SK-N-SH treated with all-trans-retinoic acid at 6 μM for 48 hours (cell line): ENCODE measurements around the gene NACAD.

Experiments
- ATAC-seq: fragments of 200-7000 bp; cut with Tn5 transposase; 3 replicates; pipeline ENCODE4 v1.9.1; 2020; ENCODE audit warnings: mild to moderate bottlenecking, moderate library complexity
- BACH2 ChIP-seq: fragments of 250-450 bp; sonication (Bioruptor Pico); IDR thresholded peaks from 2 replicates; pipeline ENCODE4 v1.9.0; 2021; ENCODE audit warnings: mild to moderate bottlenecking, borderline replicate concordance
- CREB5 ChIP-seq: fragments of 250-450 bp; sonication (Bioruptor Pico); IDR thresholded peaks from 2 replicates; pipeline ENCODE4 v1.5.1; 2020; ENCODE audit warnings: low read depth, mild to moderate bottlenecking, moderate library complexity
- CSDC2 ChIP-seq: fragments of 250-450 bp; sonication (Bioruptor Pico); IDR thresholded peaks from 2 replicates; pipeline ENCODE4 v1.5.0; 2020; ENCODE audit warnings: mild to moderate bottlenecking, moderate library complexity
- CSRNP3 ChIP-seq: fragments of 250-450 bp; sonication (Bioruptor Pico); IDR thresholded peaks from 2 replicates; pipeline ENCODE4 v1.5.1; 2021; ENCODE audit warnings: mild to moderate bottlenecking, moderate library complexity
- ESRRG ChIP-seq: fragments of 250-450 bp; sonication (Bioruptor Pico); IDR thresholded peaks from 2 replicates; pipeline ENCODE4 v1.6.1; 2021; ENCODE audit warnings: mild to moderate bottlenecking
- GLIS3 ChIP-seq: fragments of 250-450 bp; sonication (Bioruptor Pico); IDR thresholded peaks from 2 replicates; pipeline ENCODE4 v1.5.0; 2020; ENCODE audit warnings: mild to moderate bottlenecking, moderate library complexity
- ISL1 ChIP-seq: fragments of 250-450 bp; sonication (Bioruptor Pico); IDR thresholded peaks from 2 replicates; pipeline ENCODE4 v2.1.2; 2022; ENCODE audit warnings: mild to moderate bottlenecking, moderate library complexity
- PATZ1 ChIP-seq: fragments of 250-450 bp; sonication (Bioruptor Pico); IDR thresholded peaks from 2 replicates; pipeline ENCODE4 v1.8.0; 2020; ENCODE audit warnings: mild to moderate bottlenecking, moderate library complexity, borderline replicate concordance
- POU6F1 ChIP-seq: fragments of 250-450 bp; sonication (Bioruptor Pico); IDR thresholded peaks from 2 replicates; pipeline ENCODE4 v1.8.0; 2021; ENCODE audit warnings: low read depth, mild to moderate bottlenecking, moderate library complexity, borderline replicate concordance
- PPARA ChIP-seq: fragments of 250-450 bp; sonication (Bioruptor Pico); IDR thresholded peaks from 2 replicates; pipeline ENCODE4 v1.5.0; 2020; ENCODE audit warnings: mild to moderate bottlenecking, borderline replicate concordance
- RARB ChIP-seq: fragments of 250-450 bp; sonication (Bioruptor Pico); IDR thresholded peaks from 2 replicates; pipeline ENCODE4 v1.8.0; 2021; ENCODE audit warnings: mild to moderate bottlenecking, moderate library complexity
- SNAI2 ChIP-seq: fragments of 250-450 bp; sonication (Bioruptor Pico); IDR thresholded peaks from 2 replicates; pipeline ENCODE4 v1.5.0; 2020; ENCODE audit warnings: mild to moderate bottlenecking, moderate library complexity
- TCF4 ChIP-seq: fragments of 250-450 bp; sonication (Bioruptor Pico); IDR thresholded peaks from 2 replicates; pipeline ENCODE4 v1.8.0; 2021; ENCODE audit warnings: mild to moderate bottlenecking, moderate library complexity, borderline replicate concordance
- TOX ChIP-seq: fragments of 250-450 bp; sonication (Bioruptor Pico); IDR thresholded peaks from 2 replicates; pipeline ENCODE4 v1.8.0; 2021; ENCODE audit warnings: mild to moderate bottlenecking, moderate library complexity, borderline replicate concordance
- TSHZ2 ChIP-seq: fragments of 250-450 bp; sonication (Bioruptor Pico); IDR thresholded peaks from 2 replicates; pipeline ENCODE4 v1.5.0; 2020; ENCODE audit warnings: mild to moderate bottlenecking, moderate library complexity
- ZFP3 ChIP-seq: fragments of 250-450 bp; sonication (Bioruptor Pico); IDR thresholded peaks from 2 replicates; pipeline ENCODE4 v1.5.0; 2020; ENCODE audit warnings: mild to moderate bottlenecking, moderate library complexity
- ZFP30 ChIP-seq: fragments of 450-650 bp; formaldehyde crosslinking; IDR thresholded peaks from 2 replicates; pipeline ENCODE4 v1.5.0; 2022; ENCODE audit warnings: mild to moderate bottlenecking, moderate library complexity
- ZNF70 ChIP-seq: fragments of 450-650 bp; formaldehyde crosslinking; IDR thresholded peaks from 2 replicates; pipeline ENCODE4 v1.5.0; 2020; ENCODE audit warnings: mild to moderate bottlenecking, moderate library complexity
- ZNF8 ChIP-seq: fragments of 450-650 bp; formaldehyde crosslinking; IDR thresholded peaks from 2 replicates; pipeline ENCODE4 v1.5.0; 2020; ENCODE audit warnings: mild to moderate bottlenecking, moderate library complexity

Gene NACAD

GRCh38 chr7:45086331-45087065, 2.3 kb downstream of the NACAD start (continued):
- no peak for TF ChIP-seq CSRNP3 (CRISPR knock-in tag)

GRCh38 chr7:45085619-45086200, 3.1 kb downstream of the NACAD start:
- no peak for ATAC-seq
- no peak for TF ChIP-seq RARB (CRISPR knock-in tag)
- no peak for TF ChIP-seq TCF4 (CRISPR knock-in tag)
- no peak for TF ChIP-seq CREB5 (CRISPR knock-in tag)

GRCh38 chr7:45084901-45085618, 3.7 kb downstream of the NACAD start:
- ATAC-seq, result no peak
- TF ChIP-seq TOX (CRISPR knock-in tag) (no peak), ZFP30 (CRISPR knock-in tag) (no peak), ISL1 (CRISPR knock-in tag) (no peak), ZNF70 (CRISPR knock-in tag) (no peak), CREB5 (CRISPR knock-in tag) (no peak), ESRRG (CRISPR knock-in tag) (no peak), ZFP3 (CRISPR knock-in tag) (no peak), POU6F1 (no peak), GLIS3 (CRISPR knock-in tag) (no peak), SNAI2 (CRISPR knock-in tag) (no peak), ZNF8 (CRISPR knock-in tag) (no peak)

GRCh38 chr7:45084336-45084735, 4.4 kb downstream of the NACAD start:
- TF ChIP-seq ZFP30 (CRISPR knock-in tag), result no peak
- TF ChIP-seq PATZ1 (CRISPR knock-in tag), result no peak
- TF ChIP-seq RARB (CRISPR knock-in tag), result no peak
- no peak for TF ChIP-seq PPARA
- TF ChIP-seq ZNF8 (CRISPR knock-in tag), result no peak
- no peak for TF ChIP-seq CSRNP3 (CRISPR knock-in tag)
- TF ChIP-seq CREB5 (CRISPR knock-in tag), result no peak
- no peak for TF ChIP-seq BACH2 (CRISPR knock-in tag)
- TF ChIP-seq TSHZ2 (CRISPR knock-in tag), result no peak
- no peak for TF ChIP-seq CSDC2 (CRISPR knock-in tag)
- ATAC-seq, result no peak
